ENCODE data around the gene NECAP2.

The NECAP2 gene

DNA sequence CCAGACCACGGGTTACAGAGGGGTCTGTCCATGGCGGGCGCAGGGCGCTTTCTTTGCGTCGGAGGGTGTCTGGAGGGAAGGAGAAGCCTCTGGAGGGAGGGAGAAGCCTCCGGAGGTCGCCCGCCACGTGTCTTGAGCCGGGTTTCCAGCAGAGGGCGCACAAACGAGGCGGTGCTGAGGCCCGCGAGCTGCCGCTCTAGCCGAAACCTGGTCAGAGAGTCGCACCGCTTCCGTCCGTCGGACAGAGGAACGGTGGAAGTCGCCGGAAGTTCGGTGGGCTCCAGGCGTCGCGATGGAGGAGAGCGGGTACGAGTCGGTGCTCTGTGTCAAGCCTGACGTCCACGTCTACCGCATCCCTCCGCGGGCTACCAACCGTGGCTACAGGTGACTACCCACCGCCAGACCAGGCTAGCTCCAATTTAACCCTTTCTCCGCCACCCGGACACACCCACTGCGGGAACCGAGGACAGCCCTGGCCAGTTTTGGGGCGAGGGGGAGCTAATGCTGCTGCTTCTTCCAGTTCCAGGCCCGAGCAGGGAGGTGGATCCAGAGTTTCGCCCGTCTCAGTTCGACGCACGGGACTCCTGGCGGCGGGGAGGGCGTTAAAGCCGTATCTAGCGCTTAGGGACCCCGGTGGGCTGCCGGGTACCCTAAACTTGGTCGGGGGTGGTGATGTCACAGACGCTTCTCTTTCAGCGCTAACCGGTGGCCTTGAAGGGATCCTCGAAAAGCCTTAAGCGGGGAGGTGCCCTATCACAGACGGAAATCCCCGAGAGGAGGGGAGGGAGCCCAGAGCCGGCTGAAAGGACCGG lies at the start of gene NECAP2:
TSS of gene NECAP2 (plus strand) at position 255 of the 812 bp plus-strand sequence. CDS start at position 293, 38 bp downstream.
- peak; percentile 90 for DNase-seq (ENCODE audit: low spot score)

DNA sequence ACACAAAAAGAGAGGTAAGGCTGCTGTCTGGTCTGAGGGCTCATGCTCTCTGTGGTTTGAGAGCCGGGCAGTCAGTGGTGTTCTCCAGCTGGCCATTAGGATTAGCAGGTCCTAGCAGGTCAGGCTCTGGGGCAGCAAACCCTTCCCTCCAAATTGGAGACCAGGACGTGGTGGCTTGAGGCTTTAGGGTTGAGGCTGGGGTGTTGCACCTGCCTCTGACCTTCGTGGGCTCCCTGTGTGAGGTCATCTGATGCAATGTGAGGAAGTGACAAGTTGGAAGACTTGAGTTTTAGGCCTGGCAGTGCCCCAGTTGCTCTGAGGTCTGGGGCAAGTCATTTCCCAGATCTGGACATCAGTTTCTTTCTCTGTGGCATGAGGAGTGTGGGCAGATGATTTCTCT lies 49.1 kb upstream of the NECAP2 start:
- no peak for DNase-seq (ENCODE audit: low spot score)

- no peak for DNase-seq (ENCODE audit: low spot score)
Measured at GRCh38 chr1:16392740-16393569, 47.6 kb upstream of the NECAP2 start.

- no peak for DNase-seq (ENCODE audit: low spot score)
Measured at GRCh38 chr1:16393570-16394521, 46.7 kb upstream of the NECAP2 start.

- DNase-seq (ENCODE audit: low spot score), result no peak
Measured at GRCh38 chr1:16394977-16395376, 45.5 kb upstream of the NECAP2 start.

DNA sequence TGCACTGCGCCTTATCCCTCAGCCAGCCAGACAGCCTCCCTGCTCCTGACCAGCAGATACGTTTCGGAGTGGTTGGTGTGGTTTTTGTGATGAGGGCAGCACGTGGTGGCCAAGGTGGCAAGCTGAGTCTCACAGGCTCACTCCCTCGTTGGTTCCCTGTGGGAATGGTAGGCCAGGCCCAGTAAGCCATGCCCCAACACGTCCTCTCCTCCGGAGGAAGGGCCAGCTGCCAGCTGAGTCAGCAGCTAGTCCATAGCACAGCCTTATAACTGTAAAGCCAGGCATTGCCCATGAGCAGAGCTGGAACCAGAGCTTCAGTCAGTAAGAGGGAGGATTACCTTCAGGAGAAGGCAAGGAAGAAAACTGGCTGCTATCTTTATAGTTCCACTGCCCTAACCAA lies 43.9 kb upstream of the NECAP2 start:
- DNase-seq (ENCODE audit: low spot score), result no peak

DNA sequence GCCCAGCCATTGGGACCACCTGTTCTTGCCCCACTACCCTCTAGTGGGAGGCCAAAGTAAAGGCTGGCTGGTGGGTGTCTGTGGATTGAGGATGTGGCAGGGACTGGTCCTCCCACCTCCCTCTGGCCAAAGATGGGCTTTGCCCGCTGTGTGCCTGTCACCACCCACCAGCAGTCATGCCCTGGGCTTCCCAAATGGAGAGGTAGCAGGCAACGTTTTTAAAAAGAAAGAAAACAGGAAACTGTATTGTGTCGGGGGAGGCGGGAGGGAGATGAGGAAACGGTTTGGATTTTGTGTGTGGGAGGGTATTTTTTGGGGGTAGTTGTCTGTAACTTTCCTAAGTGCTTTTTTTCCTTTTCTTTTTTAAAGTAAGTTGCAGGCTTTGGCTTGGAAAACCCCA lies 43.4 kb upstream of the NECAP2 start:
- DNase-seq (ENCODE audit: low spot score), result no peak

- no peak for DNase-seq (ENCODE audit: low spot score)
Measured at GRCh38 chr1:16398371-16398953, 42.1 kb upstream of the NECAP2 start.

GRCh38 chr1:16402742-16403141 lies 37.8 kb upstream of the NECAP2 start:
- DNase-seq (ENCODE audit: low spot score), result no peak

DNA sequence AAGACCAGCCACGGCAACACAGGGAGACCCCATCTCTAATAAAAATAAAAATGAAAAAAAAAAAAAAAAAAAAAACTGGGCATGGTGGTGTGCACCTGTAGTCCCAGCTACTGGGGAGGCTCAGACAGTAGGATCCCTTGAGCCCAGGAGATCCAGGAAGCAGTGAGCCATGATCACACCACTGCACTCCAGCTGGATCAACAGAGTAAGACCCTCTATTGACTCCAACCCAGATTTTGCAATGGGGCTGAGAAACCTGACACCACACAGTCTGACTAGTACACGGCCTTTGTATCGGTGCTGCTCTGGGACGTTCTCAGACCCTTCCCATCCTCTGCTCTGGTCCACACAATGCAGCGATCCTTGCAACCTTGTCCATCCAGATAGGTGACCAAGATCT lies 35.1 kb upstream of the NECAP2 start:
- DNase-seq (ENCODE audit: low spot score), result no peak

DNA sequence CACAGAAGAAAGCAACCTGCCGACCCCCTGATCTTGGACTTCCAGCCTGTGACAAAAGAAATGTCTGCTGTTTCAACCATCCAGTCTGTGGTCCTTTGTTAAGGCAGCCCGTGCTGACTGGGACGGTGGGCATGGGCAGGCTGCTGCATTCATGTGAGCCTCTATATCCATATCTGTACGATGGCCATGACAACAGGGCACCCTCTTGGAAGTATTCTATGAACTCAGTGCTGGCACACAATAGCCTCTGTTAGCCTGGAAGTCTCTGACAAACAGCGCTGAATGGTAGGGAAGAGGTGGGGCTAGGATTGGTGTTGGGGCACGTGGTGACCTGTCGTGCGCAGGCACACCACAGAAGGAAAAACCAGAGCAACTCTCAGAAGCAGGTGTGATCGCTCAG lies 33.7 kb upstream of the NECAP2 start:
- DNase-seq (ENCODE audit: low spot score), result no peak

DNA sequence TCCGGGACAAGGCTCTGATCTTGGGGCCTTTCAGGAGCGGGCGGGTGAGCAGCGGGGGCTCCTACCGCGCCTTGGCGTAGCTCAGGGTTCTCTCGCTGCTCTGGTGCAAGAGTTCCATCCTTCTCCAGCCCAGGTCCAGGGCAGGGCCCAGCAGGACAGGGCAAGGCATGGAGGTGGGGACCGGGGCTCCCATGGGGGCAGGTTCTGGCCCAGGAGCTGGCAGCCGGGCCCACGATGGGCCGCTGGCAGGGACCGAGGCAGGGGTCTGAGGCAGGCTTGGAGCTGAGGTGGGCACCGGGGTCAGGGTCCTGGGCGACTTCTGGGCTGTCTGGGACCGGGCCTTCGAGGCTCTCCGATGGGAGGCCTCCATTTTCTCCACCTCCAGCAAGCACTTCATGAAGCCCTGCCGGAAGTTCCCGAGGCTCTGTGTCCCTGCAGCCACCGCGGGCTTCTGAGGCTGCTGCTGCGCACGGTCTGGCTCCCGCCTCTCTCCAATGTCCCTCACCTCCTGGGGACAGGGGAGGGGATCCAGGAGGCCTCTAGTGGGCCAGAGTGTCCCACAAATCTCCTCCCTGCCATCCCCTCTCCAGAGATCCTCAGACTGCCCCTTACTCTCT lies 30.9 kb upstream of the NECAP2 start:
- DNase-seq (ENCODE audit: low spot score), result no peak

DNA sequence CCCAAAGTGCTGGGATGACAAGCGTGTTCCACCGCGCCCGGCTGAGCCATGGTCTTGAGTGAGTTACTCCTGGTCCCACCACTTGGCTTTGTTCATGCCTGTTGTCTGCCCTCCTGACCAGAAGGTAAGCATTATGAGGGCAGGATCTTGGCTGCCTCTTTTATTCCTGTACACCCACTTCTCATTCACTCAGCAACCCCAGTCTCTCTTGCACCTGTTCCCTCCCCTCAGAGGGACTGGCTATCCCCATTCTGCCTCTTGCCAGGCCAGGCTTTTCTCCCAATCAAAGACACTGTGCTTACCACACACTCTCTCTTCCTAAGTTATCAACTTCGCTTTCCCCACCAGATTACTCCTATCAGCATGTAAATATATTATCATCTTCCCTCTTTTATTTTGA lies 29.7 kb upstream of the NECAP2 start:
- DNase-seq (ENCODE audit: low spot score), result no peak

GRCh38 chr1:16413191-16413590 lies 27.3 kb upstream of the NECAP2 start:
- DNase-seq (ENCODE audit: low spot score), result no peak

DNA sequence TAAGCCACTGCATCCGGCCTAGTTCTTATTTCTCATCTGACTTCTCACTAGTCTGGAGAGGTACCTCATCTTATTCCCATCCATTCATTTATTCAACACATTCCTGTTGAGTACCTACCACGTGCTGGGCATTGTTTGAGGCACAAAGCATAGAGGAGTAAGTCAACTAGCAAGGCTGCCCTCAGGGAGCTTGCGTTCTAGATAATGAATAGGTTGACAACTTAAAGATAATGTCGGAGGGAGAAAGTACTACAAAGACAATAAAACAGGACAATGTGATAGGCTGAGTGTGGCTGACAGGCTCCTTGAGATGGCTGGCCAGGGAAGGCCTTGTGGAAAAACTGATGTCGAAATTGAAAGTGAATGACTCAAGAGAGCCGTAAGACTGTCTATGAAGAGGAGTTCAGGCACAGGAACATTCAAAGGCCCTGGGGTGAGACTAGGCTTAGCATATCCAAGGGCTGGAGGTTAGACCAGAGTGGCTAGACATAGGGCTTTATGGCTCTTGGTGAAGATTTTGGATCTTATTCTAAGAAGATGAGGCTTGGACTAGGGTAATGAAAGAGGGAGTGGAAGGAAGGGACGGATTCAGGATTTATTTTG lies 21.6 kb upstream of the NECAP2 start:
- DNase-seq (ENCODE audit: low spot score), result no peak

DNA sequence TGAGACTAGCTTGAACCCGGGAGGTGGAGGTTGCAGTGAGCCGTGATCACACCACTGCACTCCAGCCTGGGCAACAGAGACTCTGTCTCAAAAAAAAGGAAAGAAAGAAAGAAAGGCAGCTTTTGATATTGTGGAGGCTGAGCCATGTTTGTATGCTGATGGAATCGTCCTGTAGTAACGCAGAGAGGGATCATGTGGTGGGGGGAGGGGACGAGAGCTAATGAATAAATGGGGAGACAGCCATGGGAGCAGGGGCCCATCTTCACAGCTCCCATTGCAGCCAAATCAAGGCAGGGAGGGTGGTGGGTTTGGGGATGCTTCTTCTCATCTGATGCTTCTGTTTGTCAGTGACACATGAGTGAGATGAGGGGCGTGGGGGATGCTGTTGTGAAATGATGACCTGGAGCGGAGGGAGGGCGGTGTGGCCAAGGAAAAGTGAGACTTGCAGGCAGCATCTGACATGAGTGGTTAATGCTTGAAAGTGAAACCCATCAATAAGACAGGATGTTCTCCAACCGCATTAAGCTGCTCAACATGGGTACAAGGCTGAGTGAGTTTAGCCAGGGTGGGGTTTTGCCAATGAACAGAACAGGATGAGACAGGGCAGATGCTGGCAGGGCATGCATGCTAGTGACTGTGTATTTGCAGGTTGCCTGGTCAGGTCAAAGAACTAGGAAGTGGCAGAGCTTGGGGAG lies 20.0 kb upstream of the NECAP2 start:
- DNase-seq (ENCODE audit: low spot score), result peak; percentile 60

DNA sequence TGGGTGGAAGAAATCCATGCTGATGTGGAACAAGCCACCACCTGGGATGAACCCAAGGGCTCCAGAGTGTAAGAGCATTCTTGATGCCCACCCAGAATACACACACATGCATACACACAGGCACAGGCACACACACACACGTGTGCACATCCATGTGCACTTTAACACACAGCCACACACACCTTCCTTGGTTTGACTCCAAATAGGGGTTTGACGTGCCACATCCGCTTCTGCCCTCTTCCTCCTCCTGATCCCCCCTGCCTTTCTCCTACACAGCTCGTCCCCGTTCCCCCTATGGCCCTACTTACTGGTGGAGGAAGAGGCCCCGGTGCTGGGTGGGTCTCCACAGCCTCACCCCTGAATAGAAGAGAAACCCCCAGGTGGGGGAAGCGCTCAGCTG lies 19.3 kb upstream of the NECAP2 start:
- no peak for DNase-seq (ENCODE audit: low spot score)

GRCh38 chr1:16422041-16422440 lies 18.5 kb upstream of the NECAP2 start:
- DNase-seq (ENCODE audit: low spot score), result no peak

DNA sequence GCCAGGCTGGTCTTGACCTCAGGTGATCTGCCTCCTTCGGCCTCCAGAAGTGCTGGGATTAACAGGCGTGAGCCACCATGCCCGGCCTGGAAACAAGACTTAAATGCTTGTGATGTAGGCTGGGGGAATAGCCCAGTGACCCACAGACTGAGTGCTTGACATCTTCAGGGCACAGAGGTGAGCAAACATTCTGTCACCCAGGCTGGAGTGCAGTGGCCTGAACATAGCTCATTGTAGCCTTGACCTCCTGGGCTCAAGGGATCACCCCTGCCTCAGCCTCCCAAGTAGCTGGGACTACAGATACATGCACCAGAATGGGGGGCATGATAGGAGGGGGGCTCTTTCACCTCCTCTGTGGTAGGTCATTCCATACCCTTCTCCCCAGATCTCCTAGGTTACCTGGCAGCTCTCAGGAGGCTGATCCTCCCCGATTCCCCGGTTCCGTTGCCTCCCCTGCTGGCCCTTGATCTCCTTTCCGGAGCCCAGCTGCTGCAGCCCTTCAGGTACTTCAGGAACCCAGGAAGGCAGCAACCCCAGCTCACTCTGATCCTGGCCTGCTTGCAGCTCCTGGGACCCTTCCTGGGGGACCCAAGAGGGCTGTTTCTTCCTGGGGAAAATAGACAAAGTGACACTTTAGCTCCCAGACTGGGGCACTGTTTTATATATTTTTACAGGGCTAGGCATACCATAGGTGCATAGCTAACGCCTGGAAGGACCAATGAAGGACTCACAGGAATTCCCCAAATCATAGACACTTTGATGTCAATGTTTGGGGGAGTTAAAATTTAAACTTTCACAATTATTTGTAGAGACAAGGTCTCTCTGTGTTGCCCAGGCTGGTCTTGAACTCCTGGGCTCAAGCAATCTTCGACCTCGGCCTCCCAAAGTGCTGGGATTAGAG lies 15.1 kb upstream of the NECAP2 start:
- no peak for DNase-seq (ENCODE audit: low spot score)
